ENCODE data around the gene INHBC.
"Not testable (repeated sequence)": the region's sequence is repeated elsewhere in the genome, so short reads cannot be mapped to it uniquely, and the experiment has no call there.

Gene INHBC, protein sequence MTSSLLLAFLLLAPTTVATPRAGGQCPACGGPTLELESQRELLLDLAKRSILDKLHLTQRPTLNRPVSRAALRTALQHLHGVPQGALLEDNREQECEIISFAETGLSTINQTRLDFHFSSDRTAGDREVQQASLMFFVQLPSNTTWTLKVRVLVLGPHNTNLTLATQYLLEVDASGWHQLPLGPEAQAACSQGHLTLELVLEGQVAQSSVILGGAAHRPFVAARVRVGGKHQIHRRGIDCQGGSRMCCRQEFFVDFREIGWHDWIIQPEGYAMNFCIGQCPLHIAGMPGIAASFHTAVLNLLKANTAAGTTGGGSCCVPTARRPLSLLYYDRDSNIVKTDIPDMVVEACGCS

GRCh38 chr12:57434517-57435223 lies at the start of gene INHBC:
INHBC (plus strand) TSS chr12:57434784; CDS start chr12:57434887, 103 bp downstream.
- no peak for DNase-seq

GRCh38 chr12:57385586-57385985 lies 49.0 kb upstream of the INHBC start:
- no peak for DNase-seq

GRCh38 chr12:57386187-57386720 lies 48.3 kb upstream of the INHBC start:
- no peak for DNase-seq

DNA sequence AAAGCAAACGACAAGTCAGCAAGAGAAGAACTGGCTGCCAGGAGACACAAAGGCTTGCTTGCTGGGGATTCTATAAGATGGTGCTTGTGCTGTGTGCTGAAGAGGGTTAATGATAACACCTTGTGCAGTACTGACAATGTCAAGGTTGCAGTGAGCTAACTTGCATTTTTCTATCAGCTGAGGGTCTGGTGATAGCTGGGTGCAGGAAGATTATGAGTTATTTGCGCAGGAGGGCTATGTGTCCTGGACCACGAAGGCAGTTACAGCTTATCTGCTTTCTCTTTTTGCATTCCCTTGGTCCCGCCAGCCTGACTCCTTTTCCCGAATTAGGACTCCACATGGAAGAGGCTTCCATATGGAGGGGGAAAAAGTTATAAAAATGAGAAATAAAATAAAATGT lies 46.2 kb upstream of the INHBC start:
- DNase-seq, result no peak

GRCh38 chr12:57389033-57389432 lies 45.6 kb upstream of the INHBC start:
- no peak for DNase-seq

- DNase-seq, result no peak
These were observed 44.4 kb upstream of the INHBC start for GRCh38 chr12:57390174-57390573.

GRCh38 chr12:57395121-57395520 lies 39.5 kb upstream of the INHBC start:
- DNase-seq, result no peak

- DNase-seq, result no peak
These were observed 37.1 kb upstream of the INHBC start for GRCh38 chr12:57397441-57397840.

GRCh38 chr12:57399718-57400463 lies 34.7 kb upstream of the INHBC start:
- DNase-seq, result not testable (repeated sequence)

- DNase-seq, result peak; percentile 7
These were observed 33.4 kb upstream of the INHBC start for GRCh38 chr12:57401165-57401564.

DNA sequence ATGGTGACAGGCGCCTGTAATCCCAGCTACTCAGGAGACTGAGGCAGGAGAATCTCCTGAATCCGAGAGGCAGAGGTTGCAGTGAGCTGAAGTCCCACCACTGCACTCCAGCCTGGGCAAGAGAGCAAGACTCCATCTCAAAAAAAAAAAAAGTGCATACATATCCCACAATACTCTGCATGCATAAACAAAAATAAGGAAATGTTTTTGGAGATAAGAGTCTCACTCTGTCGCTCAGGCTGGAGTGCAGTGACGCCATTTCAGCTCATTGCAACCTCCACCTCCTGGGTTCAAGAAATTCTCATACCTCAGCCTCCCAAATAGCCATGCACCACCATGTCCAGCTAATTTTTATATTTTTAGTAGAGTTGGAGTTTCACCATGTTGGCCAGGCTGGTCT lies 32.4 kb upstream of the INHBC start:
- not testable (repeated sequence) for DNase-seq

DNA sequence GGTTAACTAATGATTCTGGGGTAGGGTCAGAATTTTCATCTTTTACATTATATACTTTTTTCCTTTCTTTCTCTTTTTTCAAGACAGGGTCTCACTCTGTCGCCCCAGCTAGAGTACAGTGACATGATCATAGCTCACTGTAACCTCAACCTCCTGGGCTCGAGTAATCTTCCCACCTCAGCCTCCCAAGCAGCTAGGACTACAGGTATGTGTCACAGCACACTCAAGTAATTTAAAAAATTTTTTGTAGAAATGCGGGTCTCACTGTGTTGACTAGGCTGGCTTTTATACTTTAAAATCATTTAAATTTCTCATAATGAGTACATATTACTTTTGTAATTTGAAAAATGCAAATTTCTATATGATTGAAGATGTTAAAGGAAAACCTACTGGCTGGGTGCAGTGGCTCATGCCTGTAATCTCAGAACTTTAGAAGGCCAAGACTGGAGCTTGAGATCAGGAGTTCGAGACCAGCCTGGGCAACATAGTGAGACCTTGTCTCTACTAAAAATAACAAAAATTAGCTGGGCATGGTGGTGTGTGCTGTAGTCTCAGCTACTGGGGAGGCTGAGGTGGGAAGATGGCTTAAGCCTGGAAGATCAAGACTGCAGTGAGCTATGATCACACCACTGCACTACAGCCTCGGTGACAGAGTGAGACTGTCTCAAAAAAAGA lies 29.5 kb upstream of the INHBC start:
- no peak for DNase-seq

- no peak for DNase-seq
These were observed 24.1 kb upstream of the INHBC start for GRCh38 chr12:57410534-57410933.

- not testable (repeated sequence) for DNase-seq
These were observed 20.4 kb upstream of the INHBC start for GRCh38 chr12:57414160-57414559.

- DNase-seq, result no peak
These were observed 19.5 kb upstream of the INHBC start for GRCh38 chr12:57415088-57415487.

GRCh38 chr12:57416039-57416996 lies 18.3 kb upstream of the INHBC start:
- DNase-seq, result no peak

DNA sequence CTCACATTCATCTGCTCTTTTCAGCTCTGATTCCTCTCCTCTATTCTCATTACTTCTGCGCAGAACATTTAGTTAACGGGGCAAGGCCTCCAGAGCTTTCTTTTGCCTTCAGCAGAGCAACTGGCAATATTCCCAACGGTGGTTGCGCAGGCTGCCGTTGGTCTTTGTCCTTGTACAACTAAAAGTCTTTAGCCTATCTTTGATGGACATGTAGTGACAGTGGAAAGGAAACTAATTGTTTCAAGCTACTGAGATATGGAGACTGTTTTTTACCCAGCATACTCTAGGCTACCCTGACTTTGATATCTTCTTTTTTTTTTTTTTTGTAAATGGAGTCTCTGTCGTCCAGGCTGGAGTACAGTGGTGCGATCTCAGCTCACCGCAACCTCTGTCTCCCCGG lies 16.3 kb upstream of the INHBC start:
- no peak for DNase-seq

DNA sequence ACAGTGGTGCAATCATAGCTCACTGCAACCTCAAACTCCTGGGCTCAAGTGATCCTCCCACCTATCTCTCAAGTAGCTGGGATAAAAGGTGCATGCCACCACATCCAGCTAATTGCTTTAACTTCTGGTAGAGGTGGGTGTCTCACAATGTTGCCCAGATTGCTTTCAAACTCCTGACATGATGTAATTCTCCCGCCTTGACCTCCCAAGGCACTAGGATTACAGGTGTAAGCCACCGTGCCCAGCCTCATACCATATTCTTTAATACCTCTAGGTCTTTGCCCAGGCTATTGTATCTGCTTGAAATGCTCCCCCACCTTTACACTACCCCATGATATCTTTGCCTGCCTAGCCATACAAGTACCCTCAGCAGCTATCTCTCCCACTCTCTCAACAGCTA lies 15.1 kb upstream of the INHBC start:
- no peak for DNase-seq

- no peak for DNase-seq
These were observed 14.1 kb upstream of the INHBC start for GRCh38 chr12:57420482-57420881.

DNA sequence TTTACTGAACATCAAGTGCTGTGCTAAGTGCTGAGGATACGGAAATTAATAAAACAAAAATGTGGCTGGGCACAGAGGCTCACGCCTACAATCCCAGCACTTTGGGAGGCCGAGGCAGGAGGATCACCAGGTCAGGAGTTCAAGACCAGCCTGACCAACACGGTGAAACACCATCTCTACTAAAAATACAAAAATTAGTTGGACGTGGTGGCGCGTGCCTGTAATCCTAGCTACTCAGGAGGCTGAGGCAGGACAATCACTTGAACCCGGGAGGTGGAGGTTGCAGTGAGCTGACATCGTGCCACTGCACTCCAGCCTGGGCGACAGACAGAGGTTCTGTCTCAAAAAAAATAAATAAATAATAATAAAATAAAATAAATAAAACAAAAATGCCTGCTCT lies 7.6 kb upstream of the INHBC start:
- DNase-seq, result not testable (repeated sequence)

GRCh38 chr12:57428965-57429364 lies 5.6 kb upstream of the INHBC start:
- DNase-seq, result no peak

All from DMS79 treated with DMSO at 0.1 percent for 48 hours (cell line).